NCI-H748 treated with DMSO at 0.1 percent for 48 hours (cell line): ENCODE results near the gene TSPAN32.

Experiments used
- DNase-seq: peaks from one replicate; lab custom pipeline; 2025; lab: John Stamatoyannopoulos, UW

Gene TSPAN32

DNA sequence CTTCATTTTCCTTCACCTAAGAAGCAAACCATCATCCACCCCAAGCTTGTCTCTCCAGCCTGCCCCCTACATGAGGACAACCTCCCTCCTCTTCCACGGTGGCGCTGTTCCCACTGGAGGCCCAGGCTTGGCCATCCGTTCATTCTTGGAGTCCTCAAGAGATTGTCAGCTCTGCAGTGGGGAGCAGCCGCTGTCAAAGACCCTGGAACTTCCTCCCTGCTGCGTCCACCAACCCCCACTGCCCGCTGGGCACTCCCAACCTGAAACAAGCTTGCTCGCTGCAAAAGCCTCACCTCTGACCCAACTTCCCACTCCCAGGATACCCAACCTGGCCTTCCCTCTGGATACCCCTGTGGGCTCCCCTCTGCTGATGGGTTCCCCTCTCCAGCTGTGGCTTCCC, 64.9 kb downstream of the TSPAN32 start:
- DNase-seq, result no peak

- DNase-seq, result no peak
Measured at GRCh38 chr11:2367266-2368160, 65.7 kb downstream of the TSPAN32 start.
